GM12878 (cell line): Measurements from ENCODE around the gene GNG13. TPM values are rescaled to one million over a fixed set of nuclear protein-coding genes. Genes with fewer than 3 reads are reported as not detected.

ENCODE experiments used
- ELK1 ChIP-seq: IDR thresholded peaks from 2 replicates; pipeline ENCODE4 v1.6.1; 2012; ENCODE audit warnings: low read depth, low read length, improper control_type of control experiment
- EZH2 ChIP-seq: IDR thresholded peaks from 2 replicates; pipeline ENCODE4 v1.6.1; 2012; ENCODE audit warnings: low read depth, mild to moderate bottlenecking, control low read depth, inconsistent platforms, low read length, borderline replicate concordance; ENCODE audit not compliant: control insufficient read depth
- JUNB ChIP-seq: IDR thresholded peaks from 2 replicates; pipeline ENCODE4 v1.6.1; 2016; ENCODE audit warnings: antibody characterized with exemption, mild to moderate bottlenecking
- NRF1 ChIP-seq: conservative IDR thresholded peaks from 2 replicates; pipeline ENCODE4 v1.6.1; 2011; ENCODE audit warnings: mild to moderate bottlenecking, low read depth, low read length, improper control_type of control experiment
- RAD21 ChIP-seq: IDR thresholded peaks from 2 replicates; pipeline ENCODE4 v1.6.1; 2011; ENCODE audit warnings: mild to moderate bottlenecking, low read depth, low read length, moderate library complexity; ENCODE audit not compliant: insufficient read depth
- RAD51 ChIP-seq: fragments of 450-650 bp; IDR thresholded peaks from 2 replicates; pipeline ENCODE4 v1.6.1; 2016; ENCODE audit warnings: moderate library complexity, mild to moderate bottlenecking, inconsistent platforms
- USF2 ChIP-seq: IDR thresholded peaks from 2 replicates; pipeline ENCODE4 v1.6.1; 2011; ENCODE audit warnings: low read depth, low read length, improper control_type of control experiment, borderline replicate concordance
- polyA plus RNA-seq, 11 experiments: library from polyadenylated mRNA; depleted of rRNA in 4 of 11; unstranded in 6 of 11; stranded (reverse) in 5 of 11; fragments of >200 nt; fragmentation: Nextera tagmentation in 4 of 11; fragmentation: Illumina TruSeq in 1 of 11; extraction: Ambion mirVana in 4 of 11; extraction: Trizol in 1 of 11; gene quantifications; 1 replicate in 1 of 11; 2 replicates in 10 of 11; pipeline versions ENCODE4 v1.2.1 to v1.2.3, GENCODE V29; 2011 to 2016; ENCODE audit warnings: inconsistent platforms in 2 of 11, missing spikeins in 2 of 11, low read depth in 1 of 11
- total RNA-seq, 4 experiments: library from RNA; depleted of rRNA in 3 of 4; stranded (reverse); fragments of >200 nt in 3 of 4; fragmentation: Illumina TruSeq in 1 of 4; extraction: Trizol in 1 of 4; gene quantifications; 2 replicates each; pipeline versions ENCODE4 v1.2.1 to v1.2.3, GENCODE V29; 2013 to 2021
- TF ChIP-seq, protein P1 (sequence below): IDR thresholded peaks from 2 replicates; pipeline ENCODE4 v1.6.1; 2011; ENCODE audit warnings: low read depth, mild to moderate bottlenecking, low read length, moderate library complexity, borderline replicate concordance; ENCODE audit errors: extremely low read depth
- TF ChIP-seq, protein P2 (sequence below): IDR thresholded peaks from 2 replicates; pipeline ENCODE4 v1.6.1; 2012; ENCODE audit warnings: improper control_type of control experiment, low read depth, low read length; ENCODE audit not compliant: insufficient replicate concordance
- TF ChIP-seq, protein P3 (sequence below): fragments of 450-650 bp; formaldehyde crosslinking; IDR thresholded peaks from 2 replicates; pipeline ENCODE4 v1.5.0; 2022; ENCODE audit warnings: mild to moderate bottlenecking, missing genetic modification characterization

The GNG13 gene
- total and polyA plus RNA-seq, 10 of the 15 experiments (the other 5 are each of a cell fraction or from before 2014, with no cell fraction given), result not detected

GRCh38 chr16:847681-848445, 47.3 kb upstream of the GNG13 start (continued):
- TF ChIP-seq RAD21 (no peak), JUNB (no peak), RAD51 (no peak), ELK1 (no peak), USF2 (no peak), NRF1 (no peak), EZH2 (no peak)
- TF ChIP-seq, protein P1, sequence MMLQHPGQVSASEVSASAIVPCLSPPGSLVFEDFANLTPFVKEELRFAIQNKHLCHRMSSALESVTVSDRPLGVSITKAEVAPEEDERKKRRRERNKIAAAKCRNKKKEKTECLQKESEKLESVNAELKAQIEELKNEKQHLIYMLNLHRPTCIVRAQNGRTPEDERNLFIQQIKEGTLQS, result no peak
- TF ChIP-seq, protein P2, sequence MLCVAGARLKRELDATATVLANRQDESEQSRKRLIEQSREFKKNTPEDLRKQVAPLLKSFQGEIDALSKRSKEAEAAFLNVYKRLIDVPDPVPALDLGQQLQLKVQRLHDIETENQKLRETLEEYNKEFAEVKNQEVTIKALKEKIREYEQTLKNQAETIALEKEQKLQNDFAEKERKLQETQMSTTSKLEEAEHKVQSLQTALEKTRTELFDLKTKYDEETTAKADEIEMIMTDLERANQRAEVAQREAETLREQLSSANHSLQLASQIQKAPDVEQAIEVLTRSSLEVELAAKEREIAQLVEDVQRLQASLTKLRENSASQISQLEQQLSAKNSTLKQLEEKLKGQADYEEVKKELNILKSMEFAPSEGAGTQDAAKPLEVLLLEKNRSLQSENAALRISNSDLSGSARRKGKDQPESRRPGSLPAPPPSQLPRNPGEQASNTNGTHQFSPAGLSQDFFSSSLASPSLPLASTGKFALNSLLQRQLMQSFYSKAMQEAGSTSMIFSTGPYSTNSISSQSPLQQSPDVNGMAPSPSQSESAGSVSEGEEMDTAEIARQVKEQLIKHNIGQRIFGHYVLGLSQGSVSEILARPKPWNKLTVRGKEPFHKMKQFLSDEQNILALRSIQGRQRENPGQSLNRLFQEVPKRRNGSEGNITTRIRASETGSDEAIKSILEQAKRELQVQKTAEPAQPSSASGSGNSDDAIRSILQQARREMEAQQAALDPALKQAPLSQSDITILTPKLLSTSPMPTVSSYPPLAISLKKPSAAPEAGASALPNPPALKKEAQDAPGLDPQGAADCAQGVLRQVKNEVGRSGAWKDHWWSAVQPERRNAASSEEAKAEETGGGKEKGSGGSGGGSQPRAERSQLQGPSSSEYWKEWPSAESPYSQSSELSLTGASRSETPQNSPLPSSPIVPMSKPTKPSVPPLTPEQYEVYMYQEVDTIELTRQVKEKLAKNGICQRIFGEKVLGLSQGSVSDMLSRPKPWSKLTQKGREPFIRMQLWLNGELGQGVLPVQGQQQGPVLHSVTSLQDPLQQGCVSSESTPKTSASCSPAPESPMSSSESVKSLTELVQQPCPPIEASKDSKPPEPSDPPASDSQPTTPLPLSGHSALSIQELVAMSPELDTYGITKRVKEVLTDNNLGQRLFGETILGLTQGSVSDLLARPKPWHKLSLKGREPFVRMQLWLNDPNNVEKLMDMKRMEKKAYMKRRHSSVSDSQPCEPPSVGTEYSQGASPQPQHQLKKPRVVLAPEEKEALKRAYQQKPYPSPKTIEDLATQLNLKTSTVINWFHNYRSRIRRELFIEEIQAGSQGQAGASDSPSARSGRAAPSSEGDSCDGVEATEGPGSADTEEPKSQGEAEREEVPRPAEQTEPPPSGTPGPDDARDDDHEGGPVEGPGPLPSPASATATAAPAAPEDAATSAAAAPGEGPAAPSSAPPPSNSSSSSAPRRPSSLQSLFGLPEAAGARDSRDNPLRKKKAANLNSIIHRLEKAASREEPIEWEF, result no peak
- TF ChIP-seq, protein P3, sequence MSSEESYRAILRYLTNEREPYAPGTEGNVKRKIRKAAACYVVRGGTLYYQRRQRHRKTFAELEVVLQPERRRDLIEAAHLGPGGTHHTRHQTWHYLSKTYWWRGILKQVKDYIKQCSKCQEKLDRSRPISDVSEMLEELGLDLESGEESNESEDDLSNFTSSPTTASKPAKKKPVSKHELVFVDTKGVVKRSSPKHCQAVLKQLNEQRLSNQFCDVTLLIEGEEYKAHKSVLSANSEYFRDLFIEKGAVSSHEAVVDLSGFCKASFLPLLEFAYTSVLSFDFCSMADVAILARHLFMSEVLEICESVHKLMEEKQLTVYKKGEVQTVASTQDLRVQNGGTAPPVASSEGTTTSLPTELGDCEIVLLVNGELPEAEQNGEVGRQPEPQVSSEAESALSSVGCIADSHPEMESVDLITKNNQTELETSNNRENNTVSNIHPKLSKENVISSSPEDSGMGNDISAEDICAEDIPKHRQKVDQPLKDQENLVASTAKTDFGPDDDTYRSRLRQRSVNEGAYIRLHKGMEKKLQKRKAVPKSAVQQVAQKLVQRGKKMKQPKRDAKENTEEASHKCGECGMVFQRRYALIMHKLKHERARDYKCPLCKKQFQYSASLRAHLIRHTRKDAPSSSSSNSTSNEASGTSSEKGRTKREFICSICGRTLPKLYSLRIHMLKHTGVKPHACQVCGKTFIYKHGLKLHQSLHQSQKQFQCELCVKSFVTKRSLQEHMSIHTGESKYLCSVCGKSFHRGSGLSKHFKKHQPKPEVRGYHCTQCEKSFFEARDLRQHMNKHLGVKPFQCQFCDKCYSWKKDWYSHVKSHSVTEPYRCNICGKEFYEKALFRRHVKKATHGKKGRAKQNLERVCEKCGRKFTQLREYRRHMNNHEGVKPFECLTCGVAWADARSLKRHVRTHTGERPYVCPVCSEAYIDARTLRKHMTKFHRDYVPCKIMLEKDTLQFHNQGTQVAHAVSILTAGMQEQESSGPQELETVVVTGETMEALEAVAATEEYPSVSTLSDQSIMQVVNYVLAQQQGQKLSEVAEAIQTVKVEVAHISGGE, result no peak
